ENCODE data around the gene SLC39A7.

The SLC39A7 gene

DNA sequence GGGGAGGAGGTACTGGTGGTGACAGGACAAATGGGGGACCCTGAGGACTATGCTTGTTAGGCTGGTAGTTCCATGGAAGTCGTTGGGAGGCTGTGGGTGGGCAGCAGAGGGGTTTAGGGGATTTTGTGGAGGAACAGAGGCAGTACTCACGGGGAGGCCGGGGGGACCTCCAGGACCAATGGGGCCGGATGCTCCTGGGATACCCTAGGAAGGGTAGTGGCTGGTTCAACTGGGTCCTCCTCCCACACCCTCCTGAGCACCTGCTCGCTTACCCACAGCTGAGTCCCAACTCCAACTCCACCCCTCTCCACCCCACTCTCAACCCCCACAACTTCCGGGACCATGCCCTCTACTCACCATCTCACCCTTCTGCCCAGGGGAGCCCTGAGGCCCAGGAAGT is 34.3 kb upstream of the SLC39A7 start:
- Histone ChIP-seq H3K36me3 (ENCODE audit: insufficient read depth, low read length) (no peaks in the 10 kb centered on the region), H3K79me2 (ENCODE audit: insufficient read depth, low read length) (no peaks in the 10 kb centered on the region), H3K27me3 (ENCODE audit: insufficient read depth, low read length, poor library complexity) (no peaks in the 10 kb centered on the region), H3K4me2 (ENCODE audit: insufficient read depth, low read length) (no peak overlapping the region), H4K20me1 (ENCODE audit: insufficient read depth, low read length) (no peaks in the 10 kb centered on the region), H2AFZ (ENCODE audit: low read depth, low read length) (no peak overlapping the region), H3K9ac (ENCODE audit: low read depth, low read length) (no peak overlapping the region), H3K4me1 (ENCODE audit: insufficient read depth, low read length) (peaks cover 7% of the 10 kb centered on the region), H3K4me3 (ENCODE audit: low read depth in 1 of 2, low read length in 2 of 2) (no peak overlapping the region), H3K27ac (ENCODE audit: low read length) (no peak overlapping the region), H3K9me3 (ENCODE audit: insufficient read depth, low read length, severe bottlenecking) (no peaks in the 10 kb centered on the region)
- DNase-seq (no peak), ATAC-seq (ENCODE audit: insufficient read depth, low read depth) (no peak)
- TF ChIP-seq EZH2 (IDR thresholded peaks at IDR 0.05; ENCODE audit: borderline replicate concordance, low read depth, low read length, severe bottlenecking) = no peak
- TF ChIP-seq, protein P1, sequence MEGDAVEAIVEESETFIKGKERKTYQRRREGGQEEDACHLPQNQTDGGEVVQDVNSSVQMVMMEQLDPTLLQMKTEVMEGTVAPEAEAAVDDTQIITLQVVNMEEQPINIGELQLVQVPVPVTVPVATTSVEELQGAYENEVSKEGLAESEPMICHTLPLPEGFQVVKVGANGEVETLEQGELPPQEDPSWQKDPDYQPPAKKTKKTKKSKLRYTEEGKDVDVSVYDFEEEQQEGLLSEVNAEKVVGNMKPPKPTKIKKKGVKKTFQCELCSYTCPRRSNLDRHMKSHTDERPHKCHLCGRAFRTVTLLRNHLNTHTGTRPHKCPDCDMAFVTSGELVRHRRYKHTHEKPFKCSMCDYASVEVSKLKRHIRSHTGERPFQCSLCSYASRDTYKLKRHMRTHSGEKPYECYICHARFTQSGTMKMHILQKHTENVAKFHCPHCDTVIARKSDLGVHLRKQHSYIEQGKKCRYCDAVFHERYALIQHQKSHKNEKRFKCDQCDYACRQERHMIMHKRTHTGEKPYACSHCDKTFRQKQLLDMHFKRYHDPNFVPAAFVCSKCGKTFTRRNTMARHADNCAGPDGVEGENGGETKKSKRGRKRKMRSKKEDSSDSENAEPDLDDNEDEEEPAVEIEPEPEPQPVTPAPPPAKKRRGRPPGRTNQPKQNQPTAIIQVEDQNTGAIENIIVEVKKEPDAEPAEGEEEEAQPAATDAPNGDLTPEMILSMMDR (IDR thresholded peaks at IDR 0.05; ENCODE audit: borderline replicate concordance, extremely low read depth, low read length, poor library complexity, severe bottlenecking) = no peak

DNA sequence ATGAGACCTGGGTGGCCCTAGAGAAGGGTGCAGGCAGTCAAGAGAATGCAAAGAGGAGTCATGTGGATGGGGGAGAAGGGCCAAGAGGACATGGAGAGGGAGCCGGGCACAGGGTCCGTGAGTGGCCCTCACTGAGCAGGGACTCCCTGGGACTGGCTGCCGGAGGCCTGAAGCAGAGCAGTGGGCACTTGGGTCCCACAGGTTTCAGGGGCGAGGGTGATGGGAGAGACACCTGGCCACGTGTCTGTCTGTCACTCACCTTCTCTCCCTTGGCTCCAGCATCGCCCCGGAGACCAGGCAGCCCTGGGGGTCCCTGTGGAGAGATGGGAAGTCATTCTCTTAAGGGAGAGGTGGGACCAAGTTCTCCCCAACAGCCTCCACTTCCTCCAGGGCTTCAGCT is 33.9 kb upstream of the SLC39A7 start:
- Histone ChIP-seq H3K4me3 (ENCODE audit: low read depth in 1 of 2, low read length in 2 of 2) (no peak overlapping the region), H3K36me3 (ENCODE audit: insufficient read depth, low read length) (no peaks in the 10 kb centered on the region), H3K79me2 (ENCODE audit: insufficient read depth, low read length) (no peaks in the 10 kb centered on the region), H3K9me3 (ENCODE audit: insufficient read depth, low read length, severe bottlenecking) (no peaks in the 10 kb centered on the region), H4K20me1 (ENCODE audit: insufficient read depth, low read length) (no peaks in the 10 kb centered on the region), H2AFZ (ENCODE audit: low read depth, low read length) (no peak overlapping the region), H3K4me1 (ENCODE audit: insufficient read depth, low read length) (peaks cover 3% of the 10 kb centered on the region), H3K27ac (ENCODE audit: low read length) (no peak overlapping the region), H3K27me3 (ENCODE audit: insufficient read depth, low read length, poor library complexity) (no peaks in the 10 kb centered on the region), H3K9ac (ENCODE audit: low read depth, low read length) (no peak overlapping the region), H3K4me2 (ENCODE audit: insufficient read depth, low read length) (no peak overlapping the region)
- no peak for ATAC-seq (ENCODE audit: insufficient read depth, low read depth)
- TF ChIP-seq, protein P1 (IDR thresholded peaks at IDR 0.05; ENCODE audit: borderline replicate concordance, extremely low read depth, low read length, poor library complexity, severe bottlenecking) = no peak
- no peak for DNase-seq

DNA sequence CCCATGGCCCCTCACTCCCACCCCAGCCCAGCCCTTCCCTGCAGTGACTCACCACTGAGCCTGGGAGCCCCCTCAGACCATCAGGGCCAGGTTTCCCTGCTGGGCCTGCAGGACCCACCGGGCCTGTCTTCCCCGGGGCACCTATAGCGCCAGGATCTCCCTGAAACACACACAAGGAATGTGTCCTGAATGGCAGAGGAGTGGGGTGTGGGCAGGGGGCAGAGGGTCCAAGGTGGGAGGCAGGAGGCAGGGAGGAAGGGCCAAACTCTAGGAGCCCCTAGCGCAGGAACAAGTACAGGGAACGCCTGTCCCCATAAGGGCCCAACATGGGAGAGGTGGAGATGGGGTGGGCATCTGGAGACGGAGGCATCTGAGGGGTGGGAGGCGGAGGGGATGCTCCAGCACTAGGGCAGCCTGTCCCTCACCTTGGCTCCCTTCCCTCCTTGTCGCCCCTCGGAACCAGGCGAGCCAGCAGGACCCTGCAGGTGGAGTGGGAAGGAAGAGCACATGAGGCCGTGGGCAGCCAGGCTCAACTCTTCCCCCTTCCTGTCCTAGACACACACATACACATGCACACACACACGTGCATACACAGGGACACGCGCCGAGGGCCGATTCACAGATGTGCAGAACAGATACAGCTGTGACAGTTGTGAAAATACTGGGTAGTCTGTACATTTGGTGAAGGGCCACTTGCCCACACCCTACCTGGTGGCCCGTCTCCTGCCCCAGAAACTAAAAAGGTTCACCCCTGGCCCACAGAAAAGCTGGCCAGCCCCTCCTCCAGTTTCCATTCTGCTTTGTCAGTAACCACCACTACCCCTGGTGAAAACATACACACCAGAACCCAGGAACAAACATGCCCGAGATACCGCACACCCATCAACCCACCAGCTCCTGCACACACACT is 33.0 kb upstream of the SLC39A7 start:
- ATAC-seq (ENCODE audit: insufficient read depth, low read depth) (no peak), DNase-seq (no peak)
- Histone ChIP-seq H3K4me3 (ENCODE audit: low read depth in 1 of 2, low read length in 2 of 2) (no peak overlapping the region), H3K4me2 (ENCODE audit: insufficient read depth, low read length) (no peak overlapping the region), H3K27me3 (ENCODE audit: insufficient read depth, low read length, poor library complexity) (no peaks in the 10 kb centered on the region), H2AFZ (ENCODE audit: low read depth, low read length) (no peak overlapping the region), H3K36me3 (ENCODE audit: insufficient read depth, low read length) (no peaks in the 10 kb centered on the region), H3K9me3 (ENCODE audit: insufficient read depth, low read length, severe bottlenecking) (no peaks in the 10 kb centered on the region), H3K79me2 (ENCODE audit: insufficient read depth, low read length) (no peaks in the 10 kb centered on the region), H3K27ac (ENCODE audit: low read length) (no peak overlapping the region), H3K4me1 (ENCODE audit: insufficient read depth, low read length) (no peaks in the 10 kb centered on the region), H4K20me1 (ENCODE audit: insufficient read depth, low read length) (no peaks in the 10 kb centered on the region), H3K9ac (ENCODE audit: low read depth, low read length) (no peak overlapping the region)
- no peak for TF ChIP-seq EZH2 (IDR thresholded peaks at IDR 0.05; ENCODE audit: borderline replicate concordance, low read depth, low read length, severe bottlenecking)
- TF ChIP-seq, protein P1 (IDR thresholded peaks at IDR 0.05; ENCODE audit: borderline replicate concordance, extremely low read depth, low read length, poor library complexity, severe bottlenecking) = no peak

All from DND-41 (cell line).